Forelimb muscle (tissue), 1 donor: ENCODE measurements around the gene SORBS2. TPM values are rescaled to one million over a fixed set of nuclear protein-coding genes. Genes with fewer than 3 reads are reported as not detected.
"Not testable (repeated sequence)": the region's sequence is repeated elsewhere in the genome, so short reads cannot be mapped to it uniquely, and the experiment has no call there.

Experiments used
- DNase-seq: peaks from one replicate; pipeline ENCODE4 v3.0.0-alpha.2; 2013; ENCODE audit warnings: low read depth
- polyA plus RNA-seq: library from polyadenylated mRNA; unstranded; fragments of 120-200 nt; gene quantifications from one replicate; pipeline ENCODE4 v1.2.1, GENCODE V29; 2013; ENCODE audit not compliant: insufficient read length

The SORBS2 gene
- 21.3 TPM for polyA plus RNA-seq

- no peak for DNase-seq
These were observed at the start of gene SORBS2 for GRCh38 chr4:185811509-185812364. Gene SORBS2, minus strand, starts transcription at chr4:185812194. Its CDS starts 121,623 bp downstream, at chr4:185690571.

GRCh38 chr4:185859111-185859510, 47.1 kb upstream of the SORBS2 start:
- DNase-seq = no peak

- DNase-seq = not testable (repeated sequence)
These were observed 45.6 kb upstream of the SORBS2 start for GRCh38 chr4:185857561-185857960.

GRCh38 chr4:185853841-185854240, 41.8 kb upstream of the SORBS2 start:
- DNase-seq = no peak

GRCh38 chr4:185852961-185853360, 41.0 kb upstream of the SORBS2 start:
- no peak for DNase-seq

- no peak for DNase-seq
These were observed 37.9 kb upstream of the SORBS2 start for GRCh38 chr4:185849664-185850550.

- DNase-seq = no peak
These were observed 35.5 kb upstream of the SORBS2 start for GRCh38 chr4:185847352-185848097.

GRCh38 chr4:185846505-185847150, 34.6 kb upstream of the SORBS2 start:
- no peak for DNase-seq

GRCh38 chr4:185845966-185846365, 34.0 kb upstream of the SORBS2 start:
- DNase-seq = no peak

GRCh38 chr4:185841451-185841850, 29.5 kb upstream of the SORBS2 start:
- no peak for DNase-seq

- DNase-seq = no peak
These were observed 29.0 kb upstream of the SORBS2 start for GRCh38 chr4:185840953-185841352.

- DNase-seq = no peak
These were observed 28.2 kb upstream of the SORBS2 start for GRCh38 chr4:185840201-185840600.

- DNase-seq = no peak
These were observed 27.8 kb upstream of the SORBS2 start for GRCh38 chr4:185839770-185840169.

- no peak for DNase-seq
These were observed 27.3 kb upstream of the SORBS2 start for GRCh38 chr4:185839194-185839712.

GRCh38 chr4:185838514-185839193, 26.7 kb upstream of the SORBS2 start:
- DNase-seq = no peak

GRCh38 chr4:185838104-185838452, 26.1 kb upstream of the SORBS2 start:
- DNase-seq = no peak

- DNase-seq = no peak
These were observed 25.6 kb upstream of the SORBS2 start for GRCh38 chr4:185837415-185838103.

- no peak for DNase-seq
These were observed 24.5 kb upstream of the SORBS2 start for GRCh38 chr4:185836241-185837084.

GRCh38 chr4:185835814-185836213, 23.8 kb upstream of the SORBS2 start:
- no peak for DNase-seq
